Measurements from ENCODE around the gene WDR45. TPM values are rescaled to one million over a fixed set of nuclear protein-coding genes. Genes with fewer than 3 reads are reported as not detected.

The WDR45 gene
- total and polyA plus RNA-seq, 3 donors from 2014 or later = 27.1 to 52.0 (median 43.2) TPM

DNA sequence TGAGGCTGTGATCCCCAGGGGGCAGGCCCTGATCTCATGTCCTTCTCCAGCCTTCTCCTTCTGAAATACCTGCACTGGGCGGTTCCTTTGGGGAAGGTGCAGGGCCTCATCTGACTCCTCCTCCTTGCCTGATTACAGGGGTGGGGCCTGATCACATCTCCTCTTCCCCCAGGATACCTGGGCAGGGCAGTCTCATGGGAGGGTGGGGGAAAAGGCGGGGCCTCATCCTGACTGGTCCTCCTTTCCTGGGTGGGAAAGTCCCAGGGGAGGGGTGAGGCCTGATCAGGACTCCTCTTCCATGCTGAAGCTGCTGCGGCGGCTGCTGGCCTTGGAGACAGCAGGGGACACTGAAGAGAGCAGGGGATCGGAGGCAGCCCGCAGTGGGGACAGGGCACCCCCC lies 49.8 kb downstream of the WDR45 start:
- Histone ChIP-seq H3K4me3 (no peak overlapping the region), H3K27me3 (no peaks in the 10 kb centered on the region), H3K36me3 (ENCODE audit: low read depth, missing control alignments) (no peaks in the 10 kb centered on the region), H3K4me1 (peaks cover 6% of the 10 kb centered on the region), H3K9me3 (no peaks in the 10 kb centered on the region), H3K27ac (no peak overlapping the region)
- no peak for TF ChIP-seq POLR2A (IDR thresholded peaks at IDR 0.05)
- TF ChIP-seq, protein P1, sequence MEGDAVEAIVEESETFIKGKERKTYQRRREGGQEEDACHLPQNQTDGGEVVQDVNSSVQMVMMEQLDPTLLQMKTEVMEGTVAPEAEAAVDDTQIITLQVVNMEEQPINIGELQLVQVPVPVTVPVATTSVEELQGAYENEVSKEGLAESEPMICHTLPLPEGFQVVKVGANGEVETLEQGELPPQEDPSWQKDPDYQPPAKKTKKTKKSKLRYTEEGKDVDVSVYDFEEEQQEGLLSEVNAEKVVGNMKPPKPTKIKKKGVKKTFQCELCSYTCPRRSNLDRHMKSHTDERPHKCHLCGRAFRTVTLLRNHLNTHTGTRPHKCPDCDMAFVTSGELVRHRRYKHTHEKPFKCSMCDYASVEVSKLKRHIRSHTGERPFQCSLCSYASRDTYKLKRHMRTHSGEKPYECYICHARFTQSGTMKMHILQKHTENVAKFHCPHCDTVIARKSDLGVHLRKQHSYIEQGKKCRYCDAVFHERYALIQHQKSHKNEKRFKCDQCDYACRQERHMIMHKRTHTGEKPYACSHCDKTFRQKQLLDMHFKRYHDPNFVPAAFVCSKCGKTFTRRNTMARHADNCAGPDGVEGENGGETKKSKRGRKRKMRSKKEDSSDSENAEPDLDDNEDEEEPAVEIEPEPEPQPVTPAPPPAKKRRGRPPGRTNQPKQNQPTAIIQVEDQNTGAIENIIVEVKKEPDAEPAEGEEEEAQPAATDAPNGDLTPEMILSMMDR (IDR thresholded peaks at IDR 0.05) = no peak
- DNase-seq = no peak
- intact Hi-C loops (cut with DNase I; ENCODE audit: low total_unique reads) = loop anchor here (10.0 kb wide), 1 partner anchor 65 kb away; no protein-coding TSS in a partner anchor
- WGBS, 2 donors = 60 to 73% methylated on average over 2 to 3 of the region's 6 CpGs

Small RNA genes within 50 kb of the gene (small RNA-seq; reads per million reads assigned to genes)
- 0 reads per million in 2 donors for gene RNU4-52P

Other genes with a start within 250 kb of the WDR45 start
- 10 to 100 TPM; 62.5 to 82.8 TPM for gene PCSK1N, start 244.3 kb downstream of the WDR45 start, total RNA-seq
- gene PCSK1N, start 244.3 kb downstream of the WDR45 start, polyA plus RNA-seq (ENCODE audit: insufficient read depth, low read depth, low replicate concordance) = 8.6 TPM
- 10 to 100 TPM; 41.2 to 53.2 TPM for gene TIMM17B, start 182.1 kb downstream of the WDR45 start, total RNA-seq
- gene TIMM17B, start 182.1 kb downstream of the WDR45 start, polyA plus RNA-seq (ENCODE audit: insufficient read depth, low read depth, low replicate concordance) = 32.9 TPM
- 10 to 100 TPM; 39.3 to 43.7 TPM for gene PQBP1, start 182.0 kb downstream of the WDR45 start, total RNA-seq
- gene PQBP1, start 182.0 kb downstream of the WDR45 start, polyA plus RNA-seq (ENCODE audit: insufficient read depth, low read depth, low replicate concordance) = 37.8 TPM
- 10 to 100 TPM; 15.9 to 21.6 TPM for gene SLC35A2, start 168.2 kb downstream of the WDR45 start, total RNA-seq
- 18.6 TPM for gene SLC35A2, start 168.2 kb downstream of the WDR45 start, polyA plus RNA-seq (ENCODE audit: insufficient read depth, low read depth, low replicate concordance)
- 10 to 100 TPM; 21.5 to 23.0 TPM for gene PIM2, start 160.9 kb downstream of the WDR45 start, total RNA-seq
- 20.6 TPM for gene PIM2, start 160.9 kb downstream of the WDR45 start, polyA plus RNA-seq (ENCODE audit: insufficient read depth, low read depth, low replicate concordance)
- gene OTUD5, start 122.3 kb downstream of the WDR45 start, total RNA-seq = 10 to 100 TPM; 74.3 to 77.1 TPM
- gene OTUD5, start 122.3 kb downstream of the WDR45 start, polyA plus RNA-seq (ENCODE audit: insufficient read depth, low read depth, low replicate concordance) = 36.2 TPM
- gene KCND1, start 108.0 kb downstream of the WDR45 start, total RNA-seq = 1 to 10 TPM; 2.4 to 3.3 TPM
- gene KCND1, start 108.0 kb downstream of the WDR45 start, polyA plus RNA-seq (ENCODE audit: insufficient read depth, low read depth, low replicate concordance) = 2.3 TPM
- 10 to 100 TPM; 76.4 to 88.9 TPM for gene GRIPAP1, start 77.6 kb downstream of the WDR45 start, total RNA-seq
- gene GRIPAP1, start 77.6 kb downstream of the WDR45 start, polyA plus RNA-seq (ENCODE audit: insufficient read depth, low read depth, low replicate concordance) = 44.4 TPM
- 10 to 100 TPM; 53.9 to 66.0 TPM for gene TFE3, start 36.5 kb downstream of the WDR45 start, total RNA-seq
- gene TFE3, start 36.5 kb downstream of the WDR45 start, polyA plus RNA-seq (ENCODE audit: insufficient read depth, low read depth, low replicate concordance) = 29.3 TPM
- gene CCDC120, start 20.9 kb downstream of the WDR45 start, total RNA-seq = 10 to 100 TPM; 11.0 to 11.2 TPM
- gene CCDC120, start 20.9 kb downstream of the WDR45 start, polyA plus RNA-seq (ENCODE audit: insufficient read depth, low read depth, low replicate concordance) = 7.5 TPM
- 10 to 100 TPM; 43.7 to 58.7 TPM for gene PRAF2, start 5.9 kb downstream of the WDR45 start, total RNA-seq
- 60.9 TPM for gene PRAF2, start 5.9 kb downstream of the WDR45 start, polyA plus RNA-seq (ENCODE audit: insufficient read depth, low read depth, low replicate concordance)
- 10 to 100 TPM; 19.6 to 24.8 TPM for gene GPKOW, start 43.8 kb upstream of the WDR45 start, total RNA-seq
- gene GPKOW, start 43.8 kb upstream of the WDR45 start, polyA plus RNA-seq (ENCODE audit: insufficient read depth, low read depth, low replicate concordance) = 17.9 TPM
- 1 to 10 TPM; 1.1 to 3.1 TPM for gene MAGIX, start 82.9 kb upstream of the WDR45 start, total RNA-seq
- gene MAGIX, start 82.9 kb upstream of the WDR45 start, polyA plus RNA-seq (ENCODE audit: insufficient read depth, low read depth, low replicate concordance) = 0.90 TPM
- 10 to 100 TPM; 19.0 to 21.4 TPM for gene PLP2, start 92.0 kb upstream of the WDR45 start, total RNA-seq
- 61.6 TPM for gene PLP2, start 92.0 kb upstream of the WDR45 start, polyA plus RNA-seq (ENCODE audit: insufficient read depth, low read depth, low replicate concordance)
- gene PRICKLE3, start 106.5 kb upstream of the WDR45 start, total RNA-seq = 1 to 10 TPM; 6.1 to 9.9 TPM
- 2.7 TPM for gene PRICKLE3, start 106.5 kb upstream of the WDR45 start, polyA plus RNA-seq (ENCODE audit: insufficient read depth, low read depth, low replicate concordance)
- 1 to 10 TPM; 1.7 to 3.4 TPM for gene SYP, start 120.3 kb upstream of the WDR45 start, total RNA-seq
- gene SYP, start 120.3 kb upstream of the WDR45 start, polyA plus RNA-seq (ENCODE audit: insufficient read depth, low read depth, low replicate concordance) = 2.5 TPM
- gene CACNA1F, start 153.5 kb upstream of the WDR45 start, total RNA-seq = under 1 TPM; 0.16 to 0.19 TPM
- gene CACNA1F, start 153.5 kb upstream of the WDR45 start, polyA plus RNA-seq (ENCODE audit: insufficient read depth, low read depth, low replicate concordance) = 0.24 TPM
- gene CCDC22, start 155.6 kb upstream of the WDR45 start, total RNA-seq = 10 to 100 TPM; 13.4 to 13.9 TPM
- gene CCDC22, start 155.6 kb upstream of the WDR45 start, polyA plus RNA-seq (ENCODE audit: insufficient read depth, low read depth, low replicate concordance) = 7.3 TPM
- gene FOXP3, start 184.8 kb upstream of the WDR45 start, total RNA-seq = 1 to 10 TPM; 1.1 to 2.5 TPM
- gene FOXP3, start 184.8 kb upstream of the WDR45 start, polyA plus RNA-seq (ENCODE audit: insufficient read depth, low read depth, low replicate concordance) = 2.2 TPM
- gene PPP1R3F, start 189.9 kb upstream of the WDR45 start, total RNA-seq = 10 to 100 TPM; 17.6 to 18.0 TPM
- gene PPP1R3F, start 189.9 kb upstream of the WDR45 start, polyA plus RNA-seq (ENCODE audit: insufficient read depth, low read depth, low replicate concordance) = 7.6 TPM
- not detected for gene GAGE10, start 223.8 kb upstream of the WDR45 start, total RNA-seq
- gene GAGE10, start 223.8 kb upstream of the WDR45 start, polyA plus RNA-seq (ENCODE audit: insufficient read depth, low read depth, low replicate concordance) = not detected
- 1 to 10 TPM in 1 of 2 donors, not detected in 1; 8.5 TPM for gene GAGE12J, start 242.2 kb upstream of the WDR45 start, total RNA-seq
- gene GAGE12J, start 242.2 kb upstream of the WDR45 start, polyA plus RNA-seq (ENCODE audit: insufficient read depth, low read depth, low replicate concordance) = 14.2 TPM